ENCODE measurements around the gene GON7. TPM values are rescaled to one million over a fixed set of nuclear protein-coding genes. Genes with fewer than 3 reads are reported as not detected.

GON7 gene
- polyA plus RNA-seq, 3 donors, result 4.8 to 24.0 (median 22.7) TPM

GRCh38 chr14:93156693-93157369 lies 50.0 kb downstream of the GON7 start:
- H3K9me3 Mint-ChIP-seq, result no peaks in the 10 kb centered on the region
- Histone ChIP-seq H3K27me3 (ENCODE audit: control insufficient read depth in 2 of 2, insufficient read depth in 2 of 2, low read length in 2 of 2) (no peaks in the 10 kb centered on the region), H3K27ac (ENCODE audit: low read depth in 1 of 2, low read length in 2 of 2) (no peak overlapping the region), H3K79me2 (ENCODE audit: insufficient read depth, low read length) (no peaks in the 10 kb centered on the region), H2AFZ (ENCODE audit: insufficient read depth, low read depth, low read length, poor library complexity, severe bottlenecking) (no peak overlapping the region), H3K9me3 (replicated peaks in 1 of 2; ENCODE audit: control insufficient read depth in 1 of 2, insufficient read depth in 1 of 2, low read length in 2 of 2) (no peaks in the 10 kb centered on the region), H3K9ac (ENCODE audit: insufficient read depth, low read length, poor library complexity, severe bottlenecking) (no peak overlapping the region), H3K36me3 (replicated peaks in 1 of 2; ENCODE audit: control insufficient read depth in 1 of 2, insufficient read depth in 2 of 2, low read length in 2 of 2) (no peaks in the 10 kb centered on the region), H3K4me3 (replicated peaks in 1 of 3; ENCODE audit: low read depth in 2 of 3, low read length in 3 of 3) (no peak overlapping the region), H3K4me1 (ENCODE audit: control insufficient read depth in 1 of 2, insufficient read depth in 2 of 2, low read length in 2 of 2) (peaks cover 14 to 19% of the 10 kb centered on the region in 2 donors), H3K4me2 (replicated peaks; ENCODE audit: extremely low read depth, low read length, poor library complexity, severe bottlenecking) (no peak overlapping the region), H4K20me1 (ENCODE audit: insufficient read depth, low read length) (no peaks in the 10 kb centered on the region)
- peaks cover 14% of the 10 kb centered on the region for H3K4me1 Mint-ChIP-seq
- intact Hi-C loops (cut with micrococcal nuclease), result no loop called here
- WGBS (ENCODE audit: insufficient coverage), result 72% methylated on average over 4 of the region's 8 CpGs
- DNase-seq, result no peak
- no peaks in the 10 kb centered on the region for H3K36me3 Mint-ChIP-seq
- TF ChIP-seq, protein P1, sequence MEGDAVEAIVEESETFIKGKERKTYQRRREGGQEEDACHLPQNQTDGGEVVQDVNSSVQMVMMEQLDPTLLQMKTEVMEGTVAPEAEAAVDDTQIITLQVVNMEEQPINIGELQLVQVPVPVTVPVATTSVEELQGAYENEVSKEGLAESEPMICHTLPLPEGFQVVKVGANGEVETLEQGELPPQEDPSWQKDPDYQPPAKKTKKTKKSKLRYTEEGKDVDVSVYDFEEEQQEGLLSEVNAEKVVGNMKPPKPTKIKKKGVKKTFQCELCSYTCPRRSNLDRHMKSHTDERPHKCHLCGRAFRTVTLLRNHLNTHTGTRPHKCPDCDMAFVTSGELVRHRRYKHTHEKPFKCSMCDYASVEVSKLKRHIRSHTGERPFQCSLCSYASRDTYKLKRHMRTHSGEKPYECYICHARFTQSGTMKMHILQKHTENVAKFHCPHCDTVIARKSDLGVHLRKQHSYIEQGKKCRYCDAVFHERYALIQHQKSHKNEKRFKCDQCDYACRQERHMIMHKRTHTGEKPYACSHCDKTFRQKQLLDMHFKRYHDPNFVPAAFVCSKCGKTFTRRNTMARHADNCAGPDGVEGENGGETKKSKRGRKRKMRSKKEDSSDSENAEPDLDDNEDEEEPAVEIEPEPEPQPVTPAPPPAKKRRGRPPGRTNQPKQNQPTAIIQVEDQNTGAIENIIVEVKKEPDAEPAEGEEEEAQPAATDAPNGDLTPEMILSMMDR (IDR thresholded peaks at IDR 0.05), result no peak
- peaks cover 0 to 3% (median 0%) of the 10 kb centered on the region in 3 donors for H3K27me3 Mint-ChIP-seq (ENCODE audit: low read depth in 3 of 3)
- H3K27ac Mint-ChIP-seq, result peak overlapping the region in 3 of 7 donors; percentile 48 to 78 (median 73)
- H3K4me3 Mint-ChIP-seq, result no peak overlapping the region

DNA sequence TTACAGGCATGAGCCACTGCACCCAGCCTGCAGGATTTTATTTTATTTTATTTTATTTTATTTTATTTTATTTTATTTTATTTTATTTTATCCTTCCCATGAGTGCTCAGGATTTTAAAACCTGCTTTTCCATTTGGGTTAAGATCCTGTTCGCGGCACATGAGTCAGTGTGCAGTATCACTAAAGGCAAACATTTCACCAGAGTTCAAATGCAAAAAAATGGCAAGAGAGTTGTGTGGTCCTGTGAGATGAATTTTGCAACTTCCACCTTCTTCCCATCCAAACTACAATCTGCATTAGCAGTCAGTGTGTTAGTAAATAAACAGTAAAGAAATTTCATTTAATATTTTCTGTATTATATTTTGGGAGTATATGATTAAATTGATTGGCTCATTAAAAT lies 51.2 kb downstream of the GON7 start:
- Mint-ChIP-seq H3K4me1 (peaks cover 26% of the 10 kb centered on the region), H3K27ac (no peak overlapping the region), H3K4me3 (no peak overlapping the region), H3K27me3 (ENCODE audit: low read depth in 3 of 3) (peaks cover 0 to 3% (median 0%) of the 10 kb centered on the region in 3 donors), H3K9me3 (no peaks in the 10 kb centered on the region), H3K36me3 (no peaks in the 10 kb centered on the region)
- WGBS (ENCODE audit: insufficient coverage), result no CpG with 5 or more reads among the region's 2 CpGs
- no peaks in the 10 kb centered on the region for H3K9me3 ChIP-seq (replicated peaks in 1 of 2; ENCODE audit: control insufficient read depth in 1 of 2, insufficient read depth in 1 of 2, low read length in 2 of 2)
- intact Hi-C loops (cut with micrococcal nuclease), result no loop called here
- H3K4me1 ChIP-seq (ENCODE audit: control insufficient read depth in 1 of 2, insufficient read depth in 2 of 2, low read length in 2 of 2), result peaks cover 26 to 31% of the 10 kb centered on the region in 2 donors
- H3K79me2 ChIP-seq (ENCODE audit: insufficient read depth, low read length), result no peaks in the 10 kb centered on the region
- no peaks in the 10 kb centered on the region for H4K20me1 ChIP-seq (ENCODE audit: insufficient read depth, low read length)
- no peaks in the 10 kb centered on the region for H3K27me3 ChIP-seq (ENCODE audit: control insufficient read depth in 2 of 2, insufficient read depth in 2 of 2, low read length in 2 of 2)
- no peaks in the 10 kb centered on the region for H3K36me3 ChIP-seq (replicated peaks in 1 of 2; ENCODE audit: control insufficient read depth in 1 of 2, insufficient read depth in 2 of 2, low read length in 2 of 2)
- DNase-seq, result no peak
- H3K27ac ChIP-seq (ENCODE audit: low read depth in 1 of 2, low read length in 2 of 2), result no peak overlapping the region
- H2AFZ ChIP-seq (ENCODE audit: insufficient read depth, low read depth, low read length, poor library complexity, severe bottlenecking), result no peak overlapping the region
- no peak overlapping the region for H3K4me3 ChIP-seq (replicated peaks in 1 of 3; ENCODE audit: low read depth in 2 of 3, low read length in 3 of 3)
- TF ChIP-seq, protein P1 (IDR thresholded peaks at IDR 0.05), result no peak
- no peak overlapping the region for H3K4me2 ChIP-seq (replicated peaks; ENCODE audit: extremely low read depth, low read length, poor library complexity, severe bottlenecking)
- no peak overlapping the region for H3K9ac ChIP-seq (ENCODE audit: insufficient read depth, low read length, poor library complexity, severe bottlenecking)
